ENCODE data around the gene KLRF1. TPM values are rescaled to one million over a fixed set of nuclear protein-coding genes. Genes with fewer than 3 reads are reported as not detected.

Gene KLRF1, protein sequence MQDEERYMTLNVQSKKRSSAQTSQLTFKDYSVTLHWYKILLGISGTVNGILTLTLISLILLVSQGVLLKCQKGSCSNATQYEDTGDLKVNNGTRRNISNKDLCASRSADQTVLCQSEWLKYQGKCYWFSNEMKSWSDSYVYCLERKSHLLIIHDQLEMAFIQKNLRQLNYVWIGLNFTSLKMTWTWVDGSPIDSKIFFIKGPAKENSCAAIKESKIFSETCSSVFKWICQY
- not detected in 2 replicates for total RNA-seq (2014; rRNA removed; shearing (Covaris generic))
- polyA plus RNA-seq (2015; cell fraction: cytosol; rRNA removed): not detected in 2 replicates
- not detected in 2 replicates for polyA plus RNA-seq (2015; cell fraction: nucleus; rRNA removed)

DNA sequence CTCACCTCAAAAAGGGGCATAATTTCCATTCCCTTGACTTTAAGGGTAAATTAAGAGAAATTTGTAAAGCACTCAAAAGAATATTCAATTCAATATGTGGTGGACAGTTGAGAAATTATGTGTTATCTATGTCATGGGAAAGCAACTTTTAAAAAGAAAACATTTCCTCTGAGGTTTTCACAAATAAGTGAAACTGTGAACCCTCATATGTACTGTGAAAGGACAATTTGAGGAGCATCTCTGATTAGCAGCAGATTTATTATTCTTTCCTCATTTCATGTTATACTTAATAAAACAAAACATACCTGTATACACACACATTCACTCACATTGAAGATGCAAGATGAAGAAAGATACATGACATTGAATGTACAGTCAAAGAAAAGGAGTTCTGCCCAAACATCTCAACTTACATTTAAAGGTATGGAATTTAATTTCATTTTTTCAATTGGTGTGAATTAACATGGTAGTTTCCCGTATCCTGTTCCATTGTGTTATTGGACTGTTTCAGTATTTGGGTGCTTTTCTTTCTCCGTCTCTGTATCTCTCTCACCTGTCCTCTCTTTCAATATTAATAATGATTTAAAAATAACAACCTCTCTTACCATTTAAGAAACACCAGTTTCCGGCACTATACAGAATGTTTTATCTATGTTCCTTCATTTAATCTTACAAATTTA is at the start of gene KLRF1:
TSS of gene KLRF1 (plus strand) at position 273 of the 680 bp plus-strand sequence. CDS start at position 337, 64 bp downstream.
- DNase-seq (ENCODE audit: low read depth, low spot score): no peak
- in situ Hi-C loops (cut with HindIII; ENCODE audit: low pct_unique_long_range_greater_than_20kb, low sequenced_read_pairs): no loop called here

- in situ Hi-C loops (cut with HindIII; ENCODE audit: low pct_unique_long_range_greater_than_20kb, low sequenced_read_pairs): no loop called here
These were observed 48.1 kb upstream of the KLRF1 start for GRCh38 chr12:9779209-9779608.

DNA sequence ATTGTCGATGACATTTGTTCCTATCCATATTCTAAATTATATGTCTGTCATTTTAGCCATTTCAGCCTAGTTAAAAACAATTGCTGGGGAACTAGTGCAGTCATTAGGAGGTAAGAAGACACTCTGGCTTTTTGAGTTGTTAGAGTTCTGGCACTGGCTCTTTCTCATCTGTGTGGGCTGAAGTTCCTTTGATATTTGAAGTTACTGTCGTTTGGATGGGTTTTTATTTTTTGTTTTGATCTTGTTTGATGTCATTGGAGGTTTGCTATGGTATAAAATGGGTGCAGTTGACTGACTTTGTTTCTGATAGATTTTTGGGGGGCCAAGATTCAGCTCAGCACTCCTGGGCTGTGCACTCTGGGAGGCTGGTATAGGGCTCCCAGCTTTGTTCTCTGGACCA is 45.9 kb upstream of the KLRF1 start:
- DNase-seq (ENCODE audit: low read depth, low spot score): no peak
- in situ Hi-C loops (cut with HindIII; ENCODE audit: low pct_unique_long_range_greater_than_20kb, low sequenced_read_pairs): no loop called here

More at GRCh38 chr12:9779209-9779608, 48.1 kb upstream of the KLRF1 start:
- no peak for DNase-seq (ENCODE audit: low read depth, low spot score)

DNA sequence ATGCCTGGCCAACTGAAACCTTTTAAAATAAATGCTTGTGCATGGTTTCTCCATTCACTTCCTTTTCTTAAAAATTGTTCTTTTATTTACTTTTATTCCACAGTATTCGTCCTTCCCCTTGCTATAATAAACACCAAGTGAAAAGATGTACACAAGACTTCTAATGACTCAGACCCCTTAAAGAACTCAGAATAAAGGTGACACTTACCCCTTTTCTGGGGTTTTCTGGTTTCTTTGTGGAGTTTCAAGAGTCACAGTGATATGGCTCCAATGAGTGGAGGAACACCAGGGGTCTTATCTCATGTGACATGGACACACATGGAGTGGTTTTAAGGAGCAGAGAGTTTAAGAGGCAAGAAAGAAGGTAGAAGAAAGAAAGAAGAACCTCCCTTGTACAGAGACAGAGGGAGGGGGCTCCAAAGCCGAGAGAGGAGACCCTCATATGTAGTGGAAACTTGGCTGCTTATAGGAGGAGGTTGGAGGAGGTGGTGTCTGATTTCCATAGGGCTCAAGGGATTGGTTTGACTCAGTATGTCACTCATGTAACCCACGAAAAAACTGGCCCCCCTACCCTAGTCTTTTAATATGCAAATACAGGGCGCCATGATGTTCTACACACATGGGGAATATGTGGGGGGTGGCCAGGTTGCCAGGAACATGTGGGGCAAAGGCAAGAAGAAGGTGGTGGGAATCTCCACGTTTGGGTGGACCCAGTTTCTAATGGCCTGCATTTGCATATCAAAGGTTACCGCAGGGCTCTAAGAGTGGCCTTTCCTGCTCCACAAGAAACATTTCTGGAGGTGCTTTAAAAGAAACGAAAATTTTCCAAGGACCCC is 44.5 kb upstream of the KLRF1 start:
- no peak for DNase-seq (ENCODE audit: low read depth, low spot score)
- in situ Hi-C loops (cut with HindIII; ENCODE audit: low pct_unique_long_range_greater_than_20kb, low sequenced_read_pairs): no loop called here

- in situ Hi-C loops (cut with HindIII; ENCODE audit: low pct_unique_long_range_greater_than_20kb, low sequenced_read_pairs): no loop called here
- DNase-seq (ENCODE audit: low read depth, low spot score): no peak
These were observed 43.0 kb upstream of the KLRF1 start for GRCh38 chr12:9784326-9784725.

DNA sequence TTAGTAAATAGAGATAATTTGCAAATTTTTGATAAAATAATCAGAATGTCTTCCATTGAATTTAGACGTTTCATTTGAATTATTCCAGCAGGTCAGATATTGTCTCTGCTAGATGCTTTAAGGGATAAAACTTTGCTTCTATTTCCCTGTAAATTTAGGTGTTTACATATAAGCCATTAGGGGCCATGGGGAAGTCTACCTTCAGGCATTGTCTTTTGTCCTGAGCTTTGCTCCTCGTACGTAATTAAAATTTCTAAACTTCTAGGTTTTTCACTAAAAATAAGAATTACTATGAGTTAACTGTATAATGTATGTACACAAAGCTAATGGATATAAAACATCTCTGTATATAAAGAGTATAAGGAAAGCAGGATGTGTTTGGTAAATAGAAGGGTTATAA is 42.5 kb upstream of the KLRF1 start:
- in situ Hi-C loops (cut with HindIII; ENCODE audit: low pct_unique_long_range_greater_than_20kb, low sequenced_read_pairs): no loop called here
- DNase-seq (ENCODE audit: low read depth, low spot score): no peak

DNA sequence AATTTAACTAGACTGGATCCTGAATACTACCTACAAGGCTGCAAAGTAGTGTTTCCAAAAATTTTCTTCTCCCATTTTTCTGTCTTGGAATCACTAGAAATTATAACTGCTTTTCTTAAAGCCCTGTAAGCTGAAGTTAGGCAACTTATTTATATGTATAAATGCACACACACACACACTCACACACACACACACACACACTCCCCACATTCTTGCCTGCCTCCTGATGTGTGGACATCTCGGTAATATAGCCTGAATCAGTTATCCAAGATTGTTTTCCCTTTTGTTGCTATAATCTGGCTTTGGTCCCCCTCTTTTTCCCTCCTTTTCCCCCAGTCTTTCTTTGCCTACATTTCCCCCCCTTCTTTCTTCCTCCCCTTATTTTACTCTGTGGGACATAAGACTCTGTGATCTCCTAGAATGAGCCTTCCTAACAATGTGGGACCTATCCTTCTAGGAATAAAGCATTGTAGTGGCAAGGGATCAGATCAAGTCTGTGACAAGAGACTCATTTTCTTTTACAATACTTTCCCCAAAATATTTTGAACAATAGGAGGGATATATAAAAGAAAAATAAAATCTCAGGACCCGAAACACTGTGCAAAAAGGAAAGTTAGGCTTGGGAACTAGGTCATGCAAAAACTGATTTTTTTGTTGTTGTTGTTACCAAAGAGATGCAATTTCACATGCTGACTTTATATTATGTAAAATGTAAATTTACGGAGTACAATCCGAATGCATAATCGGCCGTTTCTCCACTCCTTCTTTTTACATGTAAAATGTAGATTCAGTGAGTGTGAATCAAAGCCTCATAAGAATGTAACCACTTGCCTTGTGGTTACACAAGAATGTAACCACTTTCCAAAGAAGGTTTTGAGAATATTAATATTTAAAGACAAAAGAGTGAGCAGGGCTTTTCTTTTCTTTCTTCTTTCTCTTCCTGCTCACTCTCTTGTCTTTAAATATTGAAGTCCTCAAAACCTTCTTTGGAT is 40.3 kb upstream of the KLRF1 start:
- in situ Hi-C loops (cut with HindIII; ENCODE audit: low pct_unique_long_range_greater_than_20kb, low sequenced_read_pairs): no loop called here
- DNase-seq (ENCODE audit: low read depth, low spot score): no peak

DNA sequence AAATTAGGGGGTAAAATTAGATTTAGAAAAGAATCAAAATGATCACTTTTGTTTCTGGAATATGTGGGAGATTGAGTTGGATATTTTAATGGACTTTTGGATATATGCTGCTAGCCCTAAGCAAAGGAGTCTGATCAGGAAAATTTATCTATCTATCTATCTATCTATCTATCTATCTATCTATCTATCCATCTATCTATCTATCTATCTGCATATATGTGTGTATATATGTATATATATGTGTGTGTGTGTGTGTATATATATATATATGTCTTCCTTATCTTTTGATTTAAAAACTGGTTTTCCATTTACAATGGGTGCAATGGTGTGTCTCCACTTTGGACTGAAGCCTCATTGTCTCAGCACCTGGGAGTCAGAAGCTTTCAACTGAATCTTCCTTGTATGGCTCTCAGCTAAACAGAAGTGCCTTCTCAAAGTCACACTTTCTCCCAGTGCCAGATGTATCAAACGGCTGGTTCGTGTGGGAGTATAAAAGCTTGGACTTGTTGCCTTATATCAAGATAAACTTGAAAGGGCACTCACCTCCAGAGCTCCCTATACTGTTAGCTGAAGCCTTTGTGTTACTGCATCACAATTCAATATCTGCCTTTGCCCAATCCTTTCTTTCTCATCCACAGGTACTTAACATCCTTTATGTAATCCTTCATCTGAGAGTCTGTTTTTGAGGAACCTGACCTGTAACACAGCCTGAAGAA is 34.9 kb upstream of the KLRF1 start:
- in situ Hi-C loops (cut with HindIII; ENCODE audit: low pct_unique_long_range_greater_than_20kb, low sequenced_read_pairs): no loop called here
- no peak for DNase-seq (ENCODE audit: low read depth, low spot score)

DNA sequence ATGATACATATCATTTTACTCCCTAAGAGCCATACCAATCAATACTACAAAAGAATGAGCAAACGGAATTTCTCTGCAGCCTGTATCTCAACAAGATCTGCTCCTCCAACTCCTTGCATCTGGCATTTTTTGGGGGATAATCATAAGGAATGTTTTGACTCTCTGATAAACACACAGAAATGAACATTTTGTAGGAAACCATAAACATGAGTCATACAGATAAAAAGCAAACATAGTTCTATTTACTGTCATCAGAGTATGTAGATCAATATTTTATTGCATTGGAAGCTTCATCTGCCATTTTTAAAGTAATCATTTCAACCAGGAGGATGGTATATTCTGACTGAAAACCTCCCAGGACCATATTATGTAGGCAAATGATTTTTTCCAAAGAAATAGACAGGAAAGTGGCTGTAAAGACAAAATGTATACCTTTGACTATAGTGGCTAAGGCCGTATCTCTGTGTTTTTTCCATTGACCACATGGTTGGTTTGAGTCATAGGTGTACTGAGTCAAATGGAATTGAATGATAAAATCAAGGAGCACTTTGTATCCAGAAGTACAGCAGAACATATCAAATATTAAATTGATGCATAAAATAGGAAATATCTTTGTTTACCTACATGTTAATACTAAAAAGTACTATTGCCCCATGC is 34.2 kb upstream of the KLRF1 start:
- in situ Hi-C loops (cut with HindIII; ENCODE audit: low pct_unique_long_range_greater_than_20kb, low sequenced_read_pairs): no loop called here
- no peak for DNase-seq (ENCODE audit: low read depth, low spot score)

GRCh38 chr12:9793779-9794395 is 33.4 kb upstream of the KLRF1 start:
- DNase-seq (ENCODE audit: low read depth, low spot score): no peak
- in situ Hi-C loops (cut with HindIII; ENCODE audit: low pct_unique_long_range_greater_than_20kb, low sequenced_read_pairs): no loop called here

GRCh38 chr12:9794484-9795093 is 32.7 kb upstream of the KLRF1 start:
- no peak for DNase-seq (ENCODE audit: low read depth, low spot score)
- in situ Hi-C loops (cut with HindIII; ENCODE audit: low pct_unique_long_range_greater_than_20kb, low sequenced_read_pairs): no loop called here

GRCh38 chr12:9795945-9796344 is 31.3 kb upstream of the KLRF1 start:
- DNase-seq (ENCODE audit: low read depth, low spot score): no peak
- in situ Hi-C loops (cut with HindIII; ENCODE audit: low pct_unique_long_range_greater_than_20kb, low sequenced_read_pairs): no loop called here

GRCh38 chr12:9796346-9796745 is 30.9 kb upstream of the KLRF1 start:
- DNase-seq (ENCODE audit: low read depth, low spot score): no peak
- in situ Hi-C loops (cut with HindIII; ENCODE audit: low pct_unique_long_range_greater_than_20kb, low sequenced_read_pairs): no loop called here

- no peak for DNase-seq (ENCODE audit: low read depth, low spot score)
- in situ Hi-C loops (cut with HindIII; ENCODE audit: low pct_unique_long_range_greater_than_20kb, low sequenced_read_pairs): no loop called here
These were observed 30.3 kb upstream of the KLRF1 start for GRCh38 chr12:9796971-9797370.

Data from SK-MEL-5 (cell line).